Measurements from ENCODE around the gene HNRNPLL.

- TF ChIP-seq ZNF274 (IDR thresholded peaks at IDR 0.05; ENCODE audit: low read depth, low read length) (no peak), YY1 (IDR thresholded peaks at IDR 0.05; ENCODE audit: insufficient read depth, insufficient read length) (no peak), SUZ12 (IDR thresholded peaks at IDR 0.05; ENCODE audit: extremely low read depth, insufficient read depth, insufficient read length) (no peak)
Measured at GRCh38 chr2:38598200-38598990, 4.3 kb downstream of the HNRNPLL start.
